Measurements from ENCODE around the gene TBC1D5. TPM values are rescaled to one million over a fixed set of nuclear protein-coding genes. Genes with fewer than 3 reads are reported as not detected.

The TBC1D5 gene
- total and polyA plus RNA-seq, 2 experiments from 2014 or later, result 31.0 to 69.9 TPM

DNA sequence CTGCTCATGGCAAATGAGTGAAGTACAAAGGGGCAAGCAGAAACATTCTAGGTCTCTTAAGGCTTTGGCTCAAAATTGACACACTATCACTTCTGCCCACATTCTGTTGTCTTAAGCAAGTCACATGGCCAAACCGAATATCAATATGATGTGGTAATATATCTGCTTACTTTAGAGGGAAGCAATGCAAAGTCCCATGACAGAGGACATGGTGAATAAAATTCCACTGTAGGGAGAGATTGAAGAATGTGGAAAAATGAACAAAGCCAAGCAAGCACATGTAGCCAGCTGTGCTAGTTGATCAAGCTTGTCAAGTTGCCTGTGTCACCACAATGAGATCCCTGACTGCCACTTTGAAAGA, 11.2 kb upstream of the TBC1D5 start:
- H3K9me2 ChIP-seq (ENCODE audit: insufficient read depth), result no peaks in the 10 kb centered on the region
- H3K9me3 ChIP-seq (ENCODE audit: low read depth), result no peaks in the 10 kb centered on the region
- H3K9ac ChIP-seq, result no peak overlapping the region
- H3K27ac ChIP-seq, result no peak overlapping the region
- DNase-seq, result no peak
- H3K79me2 ChIP-seq (ENCODE audit: insufficient read depth), result no peaks in the 10 kb centered on the region
- no peak overlapping the region for H3K4me2 ChIP-seq (ENCODE audit: unreplicated experiment)
- H3F3A ChIP-seq (ENCODE audit: insufficient read depth), result no peaks in the 10 kb centered on the region
- H3K4me3 ChIP-seq, result no peak overlapping the region
- no peak overlapping the region for H2AFZ ChIP-seq
- WGBS, 2 experiments (ENCODE audit: low coverage in 1 of 2, low lambda C conversion rate in 2 of 2, missing lambda C conversion rate in 2 of 2), result 0% methylated on average over 1 of the region's 1 CpG
- H3K27me3 ChIP-seq (replicated peaks; ENCODE audit: insufficient read depth), result no peaks in the 10 kb centered on the region
- H3K36me3 ChIP-seq (ENCODE audit: low read depth), result no peaks in the 10 kb centered on the region
- in situ Hi-C loops (cut with MboI), result no loop called here
- no peaks in the 10 kb centered on the region for H3K4me1 ChIP-seq (ENCODE audit: insufficient read depth)
- TF ChIP-seq EZH2phosphoT487 (IDR thresholded peaks at IDR 0.05; ENCODE audit: insufficient read depth, low read depth), result no peak
- H4K20me1 ChIP-seq (ENCODE audit: insufficient read depth), result no peaks in the 10 kb centered on the region

DNA sequence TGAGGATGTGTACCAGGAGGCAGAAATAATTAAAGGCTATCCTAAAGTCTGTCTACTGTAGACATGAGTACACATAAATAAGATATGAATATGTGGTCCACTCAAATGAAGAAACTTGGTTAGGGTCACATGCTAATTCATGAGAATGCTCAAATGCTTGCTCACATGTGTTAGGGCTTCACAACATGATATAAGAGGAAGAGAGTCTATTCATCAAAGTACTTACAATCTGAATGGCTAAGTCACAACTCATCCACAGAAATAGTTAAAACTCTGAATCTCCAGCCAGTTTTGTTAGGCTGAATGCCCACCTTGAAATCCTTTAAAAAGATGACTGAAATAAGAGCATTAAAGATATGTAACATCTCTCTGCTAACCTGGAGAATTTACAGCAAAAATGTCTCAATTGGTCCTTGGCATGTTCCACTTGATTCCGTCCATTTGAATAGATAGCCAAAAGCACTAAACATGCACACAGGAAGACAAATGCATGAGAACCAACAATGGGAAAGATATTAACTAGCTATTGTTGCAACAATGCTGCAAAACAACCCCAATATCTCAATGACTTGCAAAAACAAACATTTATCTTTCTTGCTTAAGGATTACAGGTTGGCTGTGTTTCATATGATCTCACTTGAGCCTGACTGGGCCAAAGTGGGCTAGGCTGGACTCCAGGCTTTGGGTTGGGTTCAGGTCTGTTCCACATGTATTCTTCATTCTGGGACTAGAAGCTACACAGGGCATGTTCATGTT, 10.6 kb upstream of the TBC1D5 start:
- no peak overlapping the region for H3K9ac ChIP-seq
- no peak overlapping the region for H2AFZ ChIP-seq
- H4K20me1 ChIP-seq (ENCODE audit: insufficient read depth), result no peaks in the 10 kb centered on the region
- no peaks in the 10 kb centered on the region for H3F3A ChIP-seq (ENCODE audit: insufficient read depth)
- TF ChIP-seq EZH2 (IDR thresholded peaks at IDR 0.05; ENCODE audit: insufficient read depth, poor library complexity, severe bottlenecking) (no peak), EZH2phosphoT487 (IDR thresholded peaks at IDR 0.05; ENCODE audit: insufficient read depth, low read depth) (no peak)
- 35 to 55% methylated on average over 1 of the region's 1 CpG for WGBS, 2 experiments (ENCODE audit: low coverage in 1 of 2, low lambda C conversion rate in 2 of 2, missing lambda C conversion rate in 2 of 2)
- no peak overlapping the region for H3K4me2 ChIP-seq (ENCODE audit: unreplicated experiment)
- no peak overlapping the region for H3K4me3 ChIP-seq
- no peaks in the 10 kb centered on the region for H3K36me3 ChIP-seq (ENCODE audit: low read depth)
- no peaks in the 10 kb centered on the region for H3K9me2 ChIP-seq (ENCODE audit: insufficient read depth)
- H3K9me3 ChIP-seq (ENCODE audit: low read depth), result no peaks in the 10 kb centered on the region
- no peak overlapping the region for H3K27ac ChIP-seq
- no peaks in the 10 kb centered on the region for H3K27me3 ChIP-seq (replicated peaks; ENCODE audit: insufficient read depth)
- no peaks in the 10 kb centered on the region for H3K79me2 ChIP-seq (ENCODE audit: insufficient read depth)
- DNase-seq, result peak; percentile 5
- in situ Hi-C loops (cut with MboI), result no loop called here
- no peaks in the 10 kb centered on the region for H3K4me1 ChIP-seq (ENCODE audit: insufficient read depth)

DNA sequence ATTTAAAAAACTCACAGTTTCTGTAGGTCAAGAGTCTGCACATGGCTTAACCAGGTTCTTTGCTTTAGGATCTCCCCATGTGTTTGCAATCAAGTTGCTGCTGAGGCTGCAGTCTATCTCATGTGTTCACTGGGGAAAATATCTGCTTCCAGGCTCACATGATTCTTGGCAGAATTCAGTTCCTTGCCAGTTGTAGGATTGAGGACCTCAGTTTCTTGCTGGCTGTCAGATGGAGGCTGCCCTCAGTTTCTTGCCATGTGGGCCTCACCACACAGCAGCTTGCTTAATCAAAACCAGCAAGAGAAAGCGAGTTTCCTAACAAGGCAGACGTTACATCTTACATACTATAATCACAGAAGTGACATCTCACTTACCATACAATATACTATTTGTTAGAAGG, 10.0 kb upstream of the TBC1D5 start:
- in situ Hi-C loops (cut with MboI), result no loop called here
- WGBS, 2 experiments (ENCODE audit: low coverage in 1 of 2, low lambda C conversion rate in 2 of 2, missing lambda C conversion rate in 2 of 2), result 14 to 22% methylated on average over 2 of the region's 2 CpGs
- no peaks in the 10 kb centered on the region for H3F3A ChIP-seq (ENCODE audit: insufficient read depth)
- H3K9me3 ChIP-seq (ENCODE audit: low read depth), result no peaks in the 10 kb centered on the region
- no peak overlapping the region for H3K9ac ChIP-seq
- H3K36me3 ChIP-seq (ENCODE audit: low read depth), result no peaks in the 10 kb centered on the region
- no peak overlapping the region for H2AFZ ChIP-seq
- no peaks in the 10 kb centered on the region for H3K27me3 ChIP-seq (replicated peaks; ENCODE audit: insufficient read depth)
- no peaks in the 10 kb centered on the region for H3K79me2 ChIP-seq (ENCODE audit: insufficient read depth)
- H3K9me2 ChIP-seq (ENCODE audit: insufficient read depth), result no peaks in the 10 kb centered on the region
- H3K27ac ChIP-seq, result no peak overlapping the region
- no peak overlapping the region for H3K4me2 ChIP-seq (ENCODE audit: unreplicated experiment)
- no peaks in the 10 kb centered on the region for H3K4me1 ChIP-seq (ENCODE audit: insufficient read depth)
- TF ChIP-seq EZH2 (IDR thresholded peaks at IDR 0.05; ENCODE audit: insufficient read depth, poor library complexity, severe bottlenecking) (no peak), EZH2phosphoT487 (IDR thresholded peaks at IDR 0.05; ENCODE audit: insufficient read depth, low read depth) (no peak)
- no peak for DNase-seq
- H4K20me1 ChIP-seq (ENCODE audit: insufficient read depth), result no peaks in the 10 kb centered on the region
- no peak overlapping the region for H3K4me3 ChIP-seq

DNA sequence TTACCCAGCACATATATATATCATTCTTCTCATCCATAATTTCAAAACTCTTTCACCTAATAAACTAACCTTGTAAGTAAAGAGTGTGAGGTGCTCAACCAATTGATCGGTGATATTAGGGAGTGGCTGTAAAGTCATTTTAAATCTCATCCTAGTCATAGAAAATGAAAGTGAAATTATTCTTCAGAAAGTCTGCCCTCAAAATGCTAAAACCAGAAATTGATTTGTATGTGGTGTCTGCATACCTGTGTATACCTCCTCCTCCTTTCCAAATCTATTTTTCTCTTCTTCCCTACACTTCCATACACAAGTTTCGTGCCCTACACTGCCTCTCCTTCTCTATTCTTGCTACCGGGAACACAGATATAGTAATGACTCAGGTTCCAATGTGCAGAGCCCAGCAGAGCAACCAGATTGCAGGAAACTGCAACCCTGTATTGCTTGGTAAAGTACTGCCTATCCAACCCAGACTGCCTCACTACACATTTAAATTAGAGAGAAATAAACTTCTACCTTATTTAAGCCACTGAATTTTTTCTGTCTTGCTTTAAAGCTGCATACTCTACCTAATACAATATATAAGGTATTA, 7.4 kb upstream of the TBC1D5 start:
- Histone ChIP-seq H2AFZ (peak overlapping the region; percentile 57), H3K9ac (no peak overlapping the region), H3K36me3 (ENCODE audit: low read depth) (no peaks in the 10 kb centered on the region), H3K4me1 (ENCODE audit: insufficient read depth) (no peaks in the 10 kb centered on the region), H3K4me3 (peak overlapping the region; percentile 36; the same call in 1 of the 2 replicates), H4K20me1 (ENCODE audit: insufficient read depth) (no peaks in the 10 kb centered on the region), H3K9me2 (ENCODE audit: insufficient read depth) (no peaks in the 10 kb centered on the region), H3K79me2 (ENCODE audit: insufficient read depth) (no peaks in the 10 kb centered on the region), H3K9me3 (ENCODE audit: low read depth) (no peaks in the 10 kb centered on the region), H3K27ac (no peak overlapping the region), H3K4me2 (ENCODE audit: unreplicated experiment) (no peak overlapping the region), H3F3A (ENCODE audit: insufficient read depth) (no peaks in the 10 kb centered on the region), H3K27me3 (replicated peaks; ENCODE audit: insufficient read depth) (no peaks in the 10 kb centered on the region)
- TF ChIP-seq EZH2phosphoT487 (IDR thresholded peaks at IDR 0.05; ENCODE audit: insufficient read depth, low read depth), result no peak
- no peak for TF ChIP-seq EZH2 (IDR thresholded peaks at IDR 0.05; ENCODE audit: insufficient read depth, poor library complexity, severe bottlenecking)
- DNase-seq, result peak; percentile 24
- WGBS, 2 experiments (ENCODE audit: low coverage in 1 of 2, low lambda C conversion rate in 2 of 2, missing lambda C conversion rate in 2 of 2), result 3 to 15% methylated on average over 3 of the region's 3 CpGs
- in situ Hi-C loops (cut with MboI), result no loop called here

Data from GM23248 (cell line).